Panc1 (cell line): ENCODE data around the gene TMEM212. TPM values are rescaled to one million over a fixed set of nuclear protein-coding genes. Genes with fewer than 3 reads are reported as not detected.

ENCODE experiments used
- ATAC-seq: fragments of 200-7000 bp; cut with Tn5 transposase; 2 replicates; pipeline ENCODE4 v1.9.1; 2020; ENCODE audit warnings: mild to moderate bottlenecking, moderate library complexity
- BruUV-seq: library from RNA; stranded (reverse); fragments of 400-500 nt; replicated peaks from 2 replicates; lab custom pipeline; 2021; lab: Mats Ljungman, UMichigan
- CTCF ChIA-PET: fragments of 300-600 bp; sonication (Branson Sonifier 250); formaldehyde crosslinking; loops from one replicate; lab custom pipeline; 2022; ENCODE audit warnings: antibody characterized with exemption; lab: Charles Lee
- POLR2A ChIA-PET: fragments of 300-600 bp; sonication (Branson Sonifier 250); formaldehyde crosslinking; loops from one replicate; lab custom pipeline; 2022; ENCODE audit warnings: antibody characterized with exemption; lab: Charles Lee
- DNase-seq: peaks from one replicate; pipeline ENCODE4 v3.0.0-alpha.2; 2010; ENCODE audit warnings: low read depth, low spot score
- H3K27ac ChIP-seq: 2 replicates; pipeline ENCODE4 v1.5.1; 2011; ENCODE audit warnings: mild to moderate bottlenecking, low read length, inconsistent platforms
- H3K27me3 ChIP-seq: fragments of 200-500 bp; sonication (Bioruptor generic); 2 replicates; pipeline ENCODE4 v1.6.0; 2014; ENCODE audit warnings: low read length, inconsistent platforms; ENCODE audit not compliant: control insufficient read depth, insufficient read depth
- H3K36me3 ChIP-seq: fragments of 200-500 bp; sonication (Bioruptor generic); 2 replicates; pipeline ENCODE4 v1.5.1; 2014; ENCODE audit warnings: inconsistent platforms, mild to moderate bottlenecking, low read length, moderate library complexity; ENCODE audit not compliant: control insufficient read depth, insufficient read depth
- H3K4me1 ChIP-seq: 2 replicates; pipeline ENCODE4 v1.5.1; 2011; ENCODE audit warnings: inconsistent platforms, mild to moderate bottlenecking, low read length, moderate library complexity; ENCODE audit not compliant: control insufficient read depth, insufficient read depth
- H3K4me3 ChIP-seq, 2 experiments: 2 replicates each; pipeline ENCODE4 v1.5.1; 2011 to 2012; ENCODE audit warnings: low read depth in 2 of 2, low read length in 2 of 2, mild to moderate bottlenecking in 2 of 2, inconsistent platforms in 1 of 2, moderate library complexity in 1 of 2
- H3K9me3 ChIP-seq: fragments of 200-500 bp; sonication (Bioruptor generic); 2 replicates; pipeline ENCODE4 v1.5.1; 2014; ENCODE audit warnings: low read depth, mild to moderate bottlenecking, inconsistent platforms, low read length, moderate library complexity; ENCODE audit not compliant: control insufficient read depth, insufficient read depth
- CTCF ChIP-seq: fragments of 450-650 bp; IDR thresholded peaks from 2 replicates; pipeline ENCODE4 v1.5.1; 2017; ENCODE audit warnings: mild to moderate bottlenecking
- POLR2AphosphoS5 ChIP-seq: IDR thresholded peaks from 2 replicates; pipeline ENCODE4 v1.6.1; 2012; ENCODE audit warnings: mild to moderate bottlenecking, low read depth, low read length, moderate library complexity
- REST ChIP-seq, 2 experiments: IDR thresholded peaks; 2 replicates each; pipeline ENCODE4 v1.6.1; 2011 to 2012; ENCODE audit warnings: low read depth in 2 of 2, control low read depth in 1 of 2, low read length in 1 of 2, mild to moderate bottlenecking in 1 of 2, moderate library complexity in 1 of 2; ENCODE audit not compliant: insufficient read depth in 1 of 2
- SIN3A ChIP-seq: IDR thresholded peaks from 2 replicates; pipeline ENCODE4 v1.6.1; 2012; ENCODE audit warnings: low read depth, mild to moderate bottlenecking, low read length, moderate library complexity, borderline replicate concordance; ENCODE audit not compliant: insufficient read depth
- TCF7L2 ChIP-seq: IDR thresholded peaks from 2 replicates; pipeline ENCODE4 v1.6.1; 2011; ENCODE audit warnings: mild to moderate bottlenecking, low read depth, low read length, inconsistent platforms
- in situ Hi-C: cut with HindIII; loops from 2 replicates; pipeline ENCODE4 v1.10.0; 2016; ENCODE audit warnings: low sequenced_read_pairs, low pct_unique_long_range_greater_than_20kb
- intact Hi-C: fragments of 100-400 bp; cut with micrococcal nuclease; formaldehyde crosslinking; loops from one replicate; pipeline ENCODE4 v1.10.0; 2022; ENCODE audit not compliant: unreplicated experiment
- total RNA-seq: library from RNA; stranded (reverse); gene quantifications from one replicate; pipeline ENCODE4 v1.2.1, GENCODE V29; 2021; ENCODE audit not compliant: unreplicated experiment

The TMEM212 gene
- total RNA-seq, 1 experiment from 2014 or later: not detected

- CTCF ChIA-PET: no interaction called here
These were observed 21.3 kb upstream of the TMEM212 start for GRCh38 chr3:171821778-171822358.

GRCh38 chr3:171822431-171823106 lies 20.6 kb upstream of the TMEM212 start:
- Histone ChIP-seq H3K27me3 (no peaks in the 10 kb centered on the region), H3K27ac (no peak overlapping the region), H3K9me3 (no peaks in the 10 kb centered on the region), H3K4me3 (no peak overlapping the region), H3K4me1 (0 out of 2 replicates have a peak, but pooled peaks cover 7% of the 10 kb centered on the region), H3K36me3 (no peaks in the 10 kb centered on the region)
- DNase-seq (no peak), ATAC-seq (no peak)
- BruUV-seq: no TSS peak
- in situ Hi-C loops (no loop called here), intact Hi-C loops (no loop called here)
- ChIA-PET POLR2A (interaction anchor here (0.6 kb wide), 1 partner anchor 11 kb away, joined by 4 read pairs; no protein-coding TSS in a partner anchor), CTCF (no interaction called here)
- TF ChIP-seq TCF7L2 (no peak), POLR2AphosphoS5 (no peak), REST (IDR thresholded peaks at IDR 0.05; ENCODE audit: insufficient read depth in 1 of 2, low read depth in 2 of 2, low read length in 1 of 2) (no peak), CTCF (no peak)

More at GRCh38 chr3:171821778-171822358, 21.3 kb upstream of the TMEM212 start:
- Histone ChIP-seq H3K4me1 (0 out of 2 replicates have a peak, but pooled peaks cover 7% of the 10 kb centered on the region), H3K4me3 (no peak overlapping the region), H3K27ac (no peak overlapping the region), H3K27me3 (no peaks in the 10 kb centered on the region), H3K9me3 (no peaks in the 10 kb centered on the region), H3K36me3 (no peaks in the 10 kb centered on the region)
- in situ Hi-C loops (no loop called here), intact Hi-C loops (no loop called here)
- no peak for ATAC-seq
- DNase-seq: no peak
- TF ChIP-seq TCF7L2 (no peak), REST (IDR thresholded peaks at IDR 0.05; ENCODE audit: insufficient read depth in 1 of 2, low read depth in 2 of 2, low read length in 1 of 2) (no peak), SIN3A (no peak), CTCF (no peak), POLR2AphosphoS5 (no peak)
- POLR2A ChIA-PET: no interaction called here
- BruUV-seq: no TSS peak
